ENCODE results near the gene FGF11.
"Not testable (repeated sequence)": the region's sequence is repeated elsewhere in the genome, so short reads cannot be mapped to it uniquely, and the experiment has no call there.

The FGF11 gene

GRCh38 chr17:7479213-7480088, 40.1 kb downstream of the FGF11 start, which contains the start of gene ZBTB4:
Gene ZBTB4, minus strand, starts transcription at chr17:7479631. Its CDS starts 12,830 bp downstream, at chr17:7466801.
- DNase-seq (ENCODE audit: low spot score): peak; percentile 53

GRCh38 chr17:7480089-7480384, 40.7 kb downstream of the FGF11 start:
- DNase-seq (ENCODE audit: low spot score): no peak

- DNase-seq (ENCODE audit: low spot score): not testable (repeated sequence)
These were observed 42.0 kb downstream of the FGF11 start, which contains the start of gene SLC35G6 for GRCh38 chr17:7481275-7481674. Gene SLC35G6, plus strand, starts transcription at chr17:7481446. Its CDS starts 71 bp downstream, at chr17:7481517.

- DNase-seq (ENCODE audit: low spot score): not testable (repeated sequence)
These were observed 42.8 kb downstream of the FGF11 start for GRCh38 chr17:7481842-7482741.

GRCh38 chr17:7482742-7483088, 43.4 kb downstream of the FGF11 start:
- DNase-seq (ENCODE audit: low spot score): not testable (repeated sequence)

- peak; percentile 70 for DNase-seq (ENCODE audit: low spot score)
These were observed 44.1 kb downstream of the FGF11 start for GRCh38 chr17:7483255-7484066.

- peak; percentile 82 for DNase-seq (ENCODE audit: low spot score)
These were observed 45.0 kb downstream of the FGF11 start, which contains the start of gene POLR2A for GRCh38 chr17:7484067-7484918. Gene POLR2A, plus strand, starts transcription at chr17:7484366.

- no peak for DNase-seq (ENCODE audit: low spot score)
These were observed 45.6 kb downstream of the FGF11 start for GRCh38 chr17:7484919-7485377.

GRCh38 chr17:7486181-7486580, 46.9 kb downstream of the FGF11 start:
- no peak for DNase-seq (ENCODE audit: low spot score)

GRCh38 chr17:7490144-7490543, 50.8 kb downstream of the FGF11 start:
- DNase-seq (ENCODE audit: low spot score): no peak

GRCh38 chr17:7491583-7491982, 52.3 kb downstream of the FGF11 start:
- DNase-seq (ENCODE audit: low spot score): no peak

GRCh38 chr17:7493941-7494340, 54.6 kb downstream of the FGF11 start:
- no peak for DNase-seq (ENCODE audit: low spot score)
